Measurements from ENCODE around the gene INSR. TPM values are rescaled to one million over a fixed set of nuclear protein-coding genes. Genes with fewer than 3 reads are reported as not detected.
"Not testable (repeated sequence)": the region's sequence is repeated elsewhere in the genome, so short reads cannot be mapped to it uniquely, and the experiment has no call there.

The INSR gene
- total and polyA plus RNA-seq, 5 donors: 17.3 to 58.6 (median 53.0) TPM

GRCh38 chr19:7219056-7219455 lies 75.2 kb downstream of the INSR start:
- H3K4me3 ChIP-seq (ENCODE audit: low read length): no peak overlapping the region
- no peaks in the 10 kb centered on the region for H3K9me3 ChIP-seq (ENCODE audit: control insufficient read depth, low read length)
- no peak for ATAC-seq
- H3K4me1 ChIP-seq (ENCODE audit: control insufficient read depth, insufficient read depth, low read length): peaks cover 5% of the 10 kb centered on the region
- WGBS: 76% methylated on average over 2 of the region's 2 CpGs
- H3K27ac ChIP-seq (ENCODE audit: low read length): no peak overlapping the region
- no peak for DNase-seq
- H3K27me3 ChIP-seq (ENCODE audit: control insufficient read depth, insufficient read depth): no peaks in the 10 kb centered on the region
- intact Hi-C loops (cut with DNase I): no loop called here

- no peak overlapping the region for H3K27ac ChIP-seq (ENCODE audit: low read length)
- WGBS: 81% methylated on average over 6 of the region's 6 CpGs
- ATAC-seq (no peak), DNase-seq (no peak)
- H3K4me1 ChIP-seq (ENCODE audit: control insufficient read depth, insufficient read depth, low read length): peaks cover 5% of the 10 kb centered on the region
- intact Hi-C loops (cut with DNase I): no loop called here
- H3K27me3 ChIP-seq (ENCODE audit: control insufficient read depth, insufficient read depth): no peaks in the 10 kb centered on the region
- H3K4me3 ChIP-seq (ENCODE audit: low read length): no peak overlapping the region
- no peaks in the 10 kb centered on the region for H3K9me3 ChIP-seq (ENCODE audit: control insufficient read depth, low read length)
Observed at GRCh38 chr19:7217861-7218260, 76.4 kb downstream of the INSR start.

- 91% methylated on average over 15 of the region's 15 CpGs for WGBS
- DNase-seq (no peak), ATAC-seq (no peak)
- H3K27me3 ChIP-seq (ENCODE audit: control insufficient read depth, insufficient read depth): no peaks in the 10 kb centered on the region
- H3K9me3 ChIP-seq (ENCODE audit: control insufficient read depth, low read length): no peaks in the 10 kb centered on the region
- no peak overlapping the region for H3K4me3 ChIP-seq (ENCODE audit: low read length)
- intact Hi-C loops (cut with DNase I): no loop called here
- H3K4me1 ChIP-seq (ENCODE audit: control insufficient read depth, insufficient read depth, low read length): peaks cover 13% of the 10 kb centered on the region
- H3K27ac ChIP-seq (ENCODE audit: low read length): no peak overlapping the region
Observed at GRCh38 chr19:7216373-7216902, 77.8 kb downstream of the INSR start.

GRCh38 chr19:7215176-7215575 lies 79.0 kb downstream of the INSR start:
- ATAC-seq (no peak), DNase-seq (no peak)
- H3K4me3 ChIP-seq (ENCODE audit: low read length): no peak overlapping the region
- H3K4me1 ChIP-seq (ENCODE audit: control insufficient read depth, insufficient read depth, low read length): peaks cover 16% of the 10 kb centered on the region
- no peak overlapping the region for H3K27ac ChIP-seq (ENCODE audit: low read length)
- WGBS: 54% methylated on average over 7 of the region's 7 CpGs
- intact Hi-C loops (cut with DNase I): no loop called here
- H3K9me3 ChIP-seq (ENCODE audit: control insufficient read depth, low read length): no peaks in the 10 kb centered on the region
- no peaks in the 10 kb centered on the region for H3K27me3 ChIP-seq (ENCODE audit: control insufficient read depth, insufficient read depth)

GRCh38 chr19:7214324-7215089 lies 79.7 kb downstream of the INSR start:
- Histone ChIP-seq H3K4me1 (ENCODE audit: control insufficient read depth, insufficient read depth, low read length) (peaks cover 16% of the 10 kb centered on the region), H3K27me3 (ENCODE audit: control insufficient read depth, insufficient read depth) (no peaks in the 10 kb centered on the region), H3K9me3 (ENCODE audit: control insufficient read depth, low read length) (no peaks in the 10 kb centered on the region), H3K27ac (ENCODE audit: low read length) (no peak overlapping the region), H3K4me3 (ENCODE audit: low read length) (no peak overlapping the region)
- intact Hi-C loops (cut with DNase I): no loop called here
- WGBS: 90% methylated on average over 10 of the region's 10 CpGs
- ATAC-seq (no peak), DNase-seq (no peak)

- Histone ChIP-seq H3K27ac (ENCODE audit: low read length) (no peak overlapping the region), H3K9me3 (ENCODE audit: control insufficient read depth, low read length) (no peaks in the 10 kb centered on the region), H3K4me3 (ENCODE audit: low read length) (no peak overlapping the region), H3K27me3 (ENCODE audit: control insufficient read depth, insufficient read depth) (no peaks in the 10 kb centered on the region), H3K4me1 (ENCODE audit: control insufficient read depth, insufficient read depth, low read length) (peaks cover 16% of the 10 kb centered on the region)
- no peak for DNase-seq
- 86% methylated on average over 14 of the region's 14 CpGs for WGBS
- intact Hi-C loops (cut with DNase I): no loop called here
- ATAC-seq: no peak
Observed at GRCh38 chr19:7213628-7214323, 80.4 kb downstream of the INSR start.

- Histone ChIP-seq H3K4me3 (ENCODE audit: low read length) (no peak overlapping the region), H3K27ac (ENCODE audit: low read length) (peak overlapping the region; percentile 34), H3K9me3 (ENCODE audit: control insufficient read depth, low read length) (no peaks in the 10 kb centered on the region), H3K4me1 (ENCODE audit: control insufficient read depth, insufficient read depth, low read length) (peaks cover 16% of the 10 kb centered on the region), H3K27me3 (ENCODE audit: control insufficient read depth, insufficient read depth) (no peaks in the 10 kb centered on the region)
- 29% methylated on average over 21 of the region's 21 CpGs for WGBS
- DNase-seq: peak; percentile 69 to 89 (median 88)
- intact Hi-C loops (cut with DNase I): no loop called here
- ATAC-seq: peak; percentile 96 to 97
Observed at GRCh38 chr19:7211191-7211951, 82.8 kb downstream of the INSR start.

- Histone ChIP-seq H3K4me1 (ENCODE audit: control insufficient read depth, insufficient read depth, low read length) (peaks cover 16% of the 10 kb centered on the region), H3K9me3 (ENCODE audit: control insufficient read depth, low read length) (no peaks in the 10 kb centered on the region), H3K27ac (ENCODE audit: low read length) (no peak overlapping the region), H3K27me3 (ENCODE audit: control insufficient read depth, insufficient read depth) (no peaks in the 10 kb centered on the region), H3K4me3 (ENCODE audit: low read length) (no peak overlapping the region)
- intact Hi-C loops (cut with DNase I): no loop called here
- no peak for DNase-seq
- 95% methylated on average over 4 of the region's 4 CpGs for WGBS
- ATAC-seq: no peak
Observed at GRCh38 chr19:7210359-7210758, 83.9 kb downstream of the INSR start.

GRCh38 chr19:7209597-7210325 lies 84.5 kb downstream of the INSR start:
- DNase-seq; intact Hi-C loops (cut with DNase I); ATAC-seq; H3K27ac ChIP-seq (ENCODE audit: low read length); H3K9me3 ChIP-seq (ENCODE audit: control insufficient read depth, low read length); H3K27me3 ChIP-seq (ENCODE audit: control insufficient read depth, insufficient read depth); H3K4me3 ChIP-seq (ENCODE audit: low read length): not testable (repeated sequence)
- WGBS: 92% methylated on average over 15 of the region's 15 CpGs
- peaks cover 14% of the 10 kb centered on the region for H3K4me1 ChIP-seq (ENCODE audit: control insufficient read depth, insufficient read depth, low read length)

GRCh38 chr19:7209036-7209435 lies 85.2 kb downstream of the INSR start:
- H3K4me1 ChIP-seq (ENCODE audit: control insufficient read depth, insufficient read depth, low read length): peaks cover 11% of the 10 kb centered on the region
- H3K27ac ChIP-seq (ENCODE audit: low read length); intact Hi-C loops (cut with DNase I); DNase-seq; H3K4me3 ChIP-seq (ENCODE audit: low read length); H3K9me3 ChIP-seq (ENCODE audit: control insufficient read depth, low read length); ATAC-seq; H3K27me3 ChIP-seq (ENCODE audit: control insufficient read depth, insufficient read depth): not testable (repeated sequence)
- 80% methylated on average over 3 of the region's 3 CpGs for whole genome bisulfite sequencing
